ES-I3 (cell line): Measurements from ENCODE around the gene RHPN2.
"Not testable (repeated sequence)": the region's sequence is repeated elsewhere in the genome, so short reads cannot be mapped to it uniquely, and the experiment has no call there.

Source experiments
- H3K36me3 ChIP-seq: 2 replicates; pipeline ENCODE4 v1.6.1; 2013; ENCODE audit warnings: mild to moderate bottlenecking, low read length, control low read depth, moderate library complexity; ENCODE audit not compliant: insufficient read depth
- H3K4me1 ChIP-seq: 2 replicates; pipeline ENCODE4 v1.6.1; 2013; ENCODE audit warnings: mild to moderate bottlenecking, control low read depth, low read length; ENCODE audit not compliant: insufficient read depth
- H3K9ac ChIP-seq: 2 replicates; pipeline ENCODE4 v1.6.1; 2013; ENCODE audit warnings: low read depth, mild to moderate bottlenecking, low read length, moderate library complexity
- H3K9me3 ChIP-seq: 2 replicates; pipeline ENCODE4 v1.6.1; 2013; ENCODE audit warnings: mild to moderate bottlenecking, low read length, moderate library complexity; ENCODE audit not compliant: control insufficient read depth, insufficient read depth

Gene RHPN2

DNA sequence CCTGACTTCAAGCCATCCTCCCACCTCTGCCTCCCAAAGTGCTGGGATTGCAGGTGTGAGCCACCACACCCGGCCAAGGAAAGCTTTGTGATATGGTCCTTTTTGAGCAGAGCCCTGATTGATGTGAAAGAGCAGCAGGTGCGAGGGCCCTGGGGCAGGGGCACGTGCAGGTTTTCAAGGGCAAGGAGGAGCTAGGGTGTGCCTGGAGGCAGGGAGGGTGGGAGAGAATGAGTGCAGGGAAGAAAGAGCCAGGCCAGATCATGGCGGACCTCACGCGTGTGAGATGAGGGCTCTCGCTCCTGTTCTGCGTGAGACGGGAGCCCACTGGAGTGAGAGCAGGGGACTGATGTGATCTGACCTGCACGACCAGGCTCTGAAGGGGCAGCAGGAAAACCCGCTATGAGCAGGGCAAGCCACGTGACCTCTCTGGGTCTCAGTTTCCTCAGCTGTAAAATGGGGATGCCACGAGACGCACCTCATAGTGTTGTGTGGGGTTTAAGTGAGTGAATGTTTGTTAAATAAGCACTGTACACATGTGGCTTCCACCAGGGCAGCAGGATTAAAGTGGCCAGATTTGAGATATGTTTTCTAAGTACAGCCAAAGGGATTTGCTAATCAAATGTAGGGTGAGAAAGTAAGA is 66.9 kb downstream of the RHPN2 start:
- no peak overlapping the region for H3K9ac ChIP-seq
- peaks cover 6% of the 10 kb centered on the region; the same call in 1 of the 2 replicates for H3K36me3 ChIP-seq
- H3K4me1 ChIP-seq, result no peaks in the 10 kb centered on the region
- no peaks in the 10 kb centered on the region for H3K9me3 ChIP-seq

GRCh38 chr19:32997061-32997464 is 67.6 kb downstream of the RHPN2 start:
- not testable (repeated sequence) for H3K36me3 ChIP-seq

GRCh38 chr19:32995966-32996365 is 68.7 kb downstream of the RHPN2 start:
- not testable (repeated sequence) for H3K36me3 ChIP-seq

More at GRCh38 chr19:32997061-32997464, 67.6 kb downstream of the RHPN2 start:
- not testable (repeated sequence) for H3K9me3 ChIP-seq, H3K4me1 ChIP-seq, H3K9ac ChIP-seq

GRCh38 chr19:32988724-32989123 is 76.0 kb downstream of the RHPN2 start:
- Histone ChIP-seq H3K36me3 (no peaks in the 10 kb centered on the region; the same call in none of the 2 replicates), H3K9me3 (no peaks in the 10 kb centered on the region), H3K9ac (no peak overlapping the region), H3K4me1 (no peaks in the 10 kb centered on the region)

More at GRCh38 chr19:32995966-32996365, 68.7 kb downstream of the RHPN2 start:
- H3K9ac ChIP-seq, H3K9me3 ChIP-seq, H3K4me1 ChIP-seq: not testable (repeated sequence)

DNA sequence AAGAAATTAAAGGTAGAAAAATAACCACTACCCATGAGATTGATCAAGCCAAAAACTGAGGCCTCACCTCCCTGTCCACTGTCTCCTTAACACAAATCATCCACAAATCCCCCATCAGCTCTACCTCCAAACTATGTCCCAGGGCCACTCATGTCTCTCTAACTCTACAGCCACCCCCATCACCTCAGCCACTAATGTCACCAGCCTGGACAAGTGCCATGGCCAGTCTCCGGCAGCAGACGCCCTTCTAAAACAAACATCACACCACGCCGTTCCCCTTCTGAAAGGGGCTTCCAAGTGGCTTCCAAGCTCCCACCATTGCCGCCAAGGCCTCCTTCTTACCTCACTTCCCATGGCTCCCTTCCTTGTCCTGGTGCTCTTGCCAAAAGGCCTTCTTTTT is 76.4 kb downstream of the RHPN2 start:
- H3K36me3 ChIP-seq, H3K9ac ChIP-seq, H3K9me3 ChIP-seq, H3K4me1 ChIP-seq: not testable (repeated sequence)

DNA sequence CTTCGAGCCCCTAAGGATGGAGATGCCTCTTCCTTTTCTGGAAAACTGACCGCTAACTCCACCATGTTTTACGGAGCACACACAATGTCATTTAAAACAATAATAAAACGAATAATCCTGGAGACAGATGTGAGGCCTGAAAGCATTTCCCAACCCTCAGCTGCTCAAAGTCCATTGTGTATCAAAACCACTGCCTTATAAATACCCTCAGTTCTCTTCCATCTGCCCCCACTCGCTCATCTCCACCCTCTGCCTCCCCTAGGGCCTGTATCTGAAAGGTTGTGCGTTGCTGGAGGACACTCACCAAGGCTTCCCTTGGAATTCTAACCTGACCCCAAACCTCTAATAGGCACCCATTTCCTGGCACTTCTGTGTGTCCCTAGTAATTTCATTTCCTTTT is 82.2 kb downstream of the RHPN2 start:
- H3K4me1 ChIP-seq, H3K36me3 ChIP-seq, H3K9me3 ChIP-seq, H3K9ac ChIP-seq: not testable (repeated sequence)

GRCh38 chr19:32979807-32980206 is 84.9 kb downstream of the RHPN2 start:
- not testable (repeated sequence) for H3K9ac ChIP-seq, H3K9me3 ChIP-seq, H3K36me3 ChIP-seq

DNA sequence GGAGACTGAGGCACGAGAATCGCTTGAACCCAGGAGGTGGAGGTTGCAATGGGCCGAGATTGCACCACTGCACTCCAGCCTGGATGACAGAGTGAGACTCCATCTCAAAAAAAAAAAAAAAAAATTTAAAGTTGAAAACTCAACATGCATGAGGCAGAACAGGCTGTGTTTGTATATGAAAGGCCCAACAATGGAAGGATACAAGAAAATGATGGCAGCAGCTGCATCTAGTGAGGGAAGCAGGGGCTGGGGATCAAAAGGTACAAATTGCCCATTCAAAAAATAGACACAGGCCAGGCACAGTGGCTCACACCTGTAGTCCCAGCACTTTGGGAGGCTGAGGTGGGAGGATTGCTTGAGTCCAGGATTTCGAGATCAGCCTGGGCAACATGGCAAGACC is 86.9 kb downstream of the RHPN2 start:
- H3K36me3 ChIP-seq, H3K9me3 ChIP-seq, H3K4me1 ChIP-seq, H3K9ac ChIP-seq: not testable (repeated sequence)

More at GRCh38 chr19:32979807-32980206, 84.9 kb downstream of the RHPN2 start:
- H3K4me1 ChIP-seq, result not testable (repeated sequence)

GRCh38 chr19:32977280-32977679 is 87.4 kb downstream of the RHPN2 start:
- H3K4me1 ChIP-seq, result no peaks in the 10 kb centered on the region
- no peak overlapping the region for H3K9ac ChIP-seq
- no peaks in the 10 kb centered on the region for H3K9me3 ChIP-seq
- H3K36me3 ChIP-seq, result 0 out of 2 replicates have a peak, but pooled peaks cover 5% of the 10 kb centered on the region

GRCh38 chr19:32976223-32976805 is 88.4 kb downstream of the RHPN2 start:
- H3K36me3 ChIP-seq, result 0 out of 2 replicates have a peak, but pooled peaks cover 5% of the 10 kb centered on the region
- no peaks in the 10 kb centered on the region for H3K4me1 ChIP-seq
- H3K9ac ChIP-seq, result no peak overlapping the region
- H3K9me3 ChIP-seq, result no peaks in the 10 kb centered on the region

DNA sequence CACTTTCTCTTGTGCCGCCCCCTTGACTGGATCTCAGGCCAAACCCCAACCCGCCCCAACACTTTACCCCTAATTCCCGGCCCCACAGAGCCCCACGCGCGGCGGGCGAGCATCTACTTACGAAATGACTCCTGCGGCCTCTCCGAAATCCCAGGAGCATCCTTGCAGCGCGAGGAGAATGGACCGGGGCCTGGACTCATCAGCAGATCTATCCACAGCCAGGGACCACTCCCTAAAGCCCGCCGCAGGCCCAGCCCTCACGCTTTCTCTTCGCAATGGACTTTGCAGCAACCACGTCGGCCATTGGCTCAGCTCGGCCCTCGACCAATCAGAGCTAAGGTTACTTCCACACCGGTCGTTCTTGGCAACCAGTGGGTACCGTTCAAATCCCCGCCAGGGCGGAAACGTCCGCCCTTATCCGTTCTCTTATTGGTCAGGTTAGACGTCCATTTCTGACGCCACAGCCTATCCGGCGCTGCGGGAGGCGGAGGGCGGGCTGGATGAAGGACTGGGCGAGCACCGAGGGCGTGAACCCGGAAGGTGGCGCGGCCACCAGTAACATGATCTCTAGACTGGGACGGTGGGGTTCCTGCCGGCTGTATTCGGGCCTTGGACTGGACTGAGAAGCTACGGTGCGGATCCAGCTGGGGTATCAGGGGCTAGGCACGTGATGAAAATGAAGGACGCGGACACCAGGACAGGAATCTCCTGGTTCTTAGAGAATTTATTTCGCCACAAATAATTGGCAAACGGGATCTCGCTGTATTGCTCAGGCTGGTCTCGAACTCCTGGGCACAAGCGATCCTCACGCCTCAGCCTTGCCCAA is 92.8 kb downstream of the RHPN2 start, which contains the start of the genes CEP89 and FAAP24:
Gene CEP89 (minus strand): TSS at position 244 of the 826 bp plus-strand sequence. CDS start 84 bp downstream, at position 160.
Gene FAAP24 (plus strand): TSS at position 528 of the 826 bp plus-strand sequence. CDS start 955 bp downstream, outside the sequence.
- Histone ChIP-seq H3K4me1 (no peaks in the 10 kb centered on the region), H3K9me3 (no peaks in the 10 kb centered on the region), H3K9ac (peak within 1 kb of the TSS; percentile 67), H3K36me3 (no peaks in the 10 kb centered on the region)

DNA sequence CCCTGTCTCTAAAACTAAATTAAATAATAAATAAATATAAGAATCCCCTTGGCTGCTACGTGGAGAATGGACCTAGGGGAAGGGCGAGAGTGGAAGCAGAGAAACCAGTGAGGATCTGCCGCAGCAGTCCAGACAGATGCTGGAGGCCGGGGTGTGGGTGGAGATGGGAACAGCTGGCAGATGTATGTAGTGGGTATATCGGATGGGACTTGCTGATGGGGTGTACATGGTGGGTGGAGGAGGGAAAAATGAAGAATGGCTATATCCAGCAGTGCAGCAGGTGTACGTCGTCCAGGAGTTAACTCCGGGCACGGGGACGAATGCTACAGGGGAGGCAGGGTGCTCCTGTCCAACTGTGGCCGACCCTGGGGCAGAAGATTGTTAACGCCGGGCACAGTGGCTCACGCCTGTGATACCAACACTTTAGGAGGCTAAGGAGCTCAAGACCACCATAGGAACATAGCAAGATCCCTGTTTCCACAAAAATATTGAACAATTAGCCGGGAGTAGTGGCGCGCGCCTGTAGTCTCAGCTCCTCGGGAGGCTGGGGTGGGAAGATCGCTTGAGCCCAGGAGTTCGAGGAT is 93.6 kb downstream of the RHPN2 start:
- peak overlapping the region; percentile 65 for H3K9ac ChIP-seq
- H3K36me3 ChIP-seq, result no peaks in the 10 kb centered on the region
- no peaks in the 10 kb centered on the region for H3K9me3 ChIP-seq
- no peaks in the 10 kb centered on the region for H3K4me1 ChIP-seq

DNA sequence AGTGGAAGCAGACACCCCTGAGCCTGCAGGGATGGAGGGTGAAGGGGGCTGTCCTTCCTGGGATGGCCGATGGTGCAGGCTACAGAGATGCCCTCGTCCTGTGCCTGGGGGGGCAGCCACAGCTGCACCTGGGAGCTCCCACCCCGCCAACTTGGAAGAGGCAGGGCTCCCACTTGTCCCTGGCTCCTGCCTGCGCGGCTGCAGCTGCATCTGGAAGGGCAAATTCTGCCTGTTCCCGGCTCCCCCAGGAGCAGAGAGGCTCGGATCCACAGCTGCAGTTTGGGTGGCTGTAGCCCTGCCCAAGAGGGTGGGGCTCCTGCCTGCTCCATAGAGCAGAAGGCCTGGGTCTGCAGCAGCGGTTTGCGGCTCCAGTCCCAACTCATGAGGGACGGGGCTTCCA is 95.1 kb downstream of the RHPN2 start:
- H3K9me3 ChIP-seq, result no peaks in the 10 kb centered on the region
- no peaks in the 10 kb centered on the region for H3K4me1 ChIP-seq
- H3K36me3 ChIP-seq, result no peaks in the 10 kb centered on the region
- no peak overlapping the region for H3K9ac ChIP-seq

- H3K36me3 ChIP-seq, result no peaks in the 10 kb centered on the region
- H3K9ac ChIP-seq, result no peak overlapping the region
- no peaks in the 10 kb centered on the region for H3K9me3 ChIP-seq
- no peaks in the 10 kb centered on the region for H3K4me1 ChIP-seq
Measured at GRCh38 chr19:32966750-32967149, 97.9 kb downstream of the RHPN2 start.
